Activated CD8-positive, alpha-beta memory T cell treated with anti-CD3 and anti-CD28 coated beads for 4 hours (primary cell): ENCODE data around the gene LCN6.
"Not testable (repeated sequence)": the region's sequence is repeated elsewhere in the genome, so short reads cannot be mapped to it uniquely, and the experiment has no call there.

ENCODE experiments used
- DNase-seq, 2 donors: peaks; one replicate each; pipeline ENCODE4 v3.0.0-alpha.2; 2020; ENCODE audit warnings: low read depth in 2 of 2

Gene LCN6

GRCh38 chr9:136709454-136710109 is 38.7 kb downstream of the LCN6 start:
- DNase-seq, result no peak

GRCh38 chr9:136707849-136708517 is 40.3 kb downstream of the LCN6 start:
- DNase-seq, result no peak

GRCh38 chr9:136707011-136707410 is 41.3 kb downstream of the LCN6 start:
- DNase-seq, result no peak

GRCh38 chr9:136705564-136705963 is 42.8 kb downstream of the LCN6 start:
- DNase-seq, result no peak

GRCh38 chr9:136704741-136705140 is 43.6 kb downstream of the LCN6 start:
- not testable (repeated sequence) for DNase-seq

- DNase-seq, result no peak
These were observed 45.0 kb downstream of the LCN6 start for GRCh38 chr9:136703276-136703860.

GRCh38 chr9:136701668-136702053 is 46.7 kb downstream of the LCN6 start:
- no peak for DNase-seq

GRCh38 chr9:136700959-136701667 is 47.2 kb downstream of the LCN6 start:
- DNase-seq, result peak in 1 of 2 donors; percentile 31

GRCh38 chr9:136700304-136700703 is 48.0 kb downstream of the LCN6 start:
- DNase-seq, result no peak

- DNase-seq, result no peak
These were observed 49.6 kb downstream of the LCN6 start for GRCh38 chr9:136698635-136699246.

- no peak for DNase-seq
These were observed 50.4 kb downstream of the LCN6 start for GRCh38 chr9:136697821-136698526.

GRCh38 chr9:136697146-136697820 is 51.0 kb downstream of the LCN6 start:
- no peak for DNase-seq

GRCh38 chr9:136696502-136696901 is 51.8 kb downstream of the LCN6 start:
- DNase-seq, result no peak

GRCh38 chr9:136695955-136696354 is 52.4 kb downstream of the LCN6 start:
- DNase-seq, result no peak

GRCh38 chr9:136695435-136695895 is 52.9 kb downstream of the LCN6 start:
- DNase-seq, result no peak

- no peak for DNase-seq
These were observed 53.5 kb downstream of the LCN6 start for GRCh38 chr9:136694872-136695247.

- DNase-seq, result no peak
These were observed 54.0 kb downstream of the LCN6 start for GRCh38 chr9:136694163-136694871.
